ENCODE results near the gene UBE2Z. TPM values are rescaled to one million over a fixed set of nuclear protein-coding genes. Genes with fewer than 3 reads are reported as not detected.

UBE2Z gene
- polyA plus RNA-seq, 1 donor from 2014 or later: 70.3 TPM

DNA sequence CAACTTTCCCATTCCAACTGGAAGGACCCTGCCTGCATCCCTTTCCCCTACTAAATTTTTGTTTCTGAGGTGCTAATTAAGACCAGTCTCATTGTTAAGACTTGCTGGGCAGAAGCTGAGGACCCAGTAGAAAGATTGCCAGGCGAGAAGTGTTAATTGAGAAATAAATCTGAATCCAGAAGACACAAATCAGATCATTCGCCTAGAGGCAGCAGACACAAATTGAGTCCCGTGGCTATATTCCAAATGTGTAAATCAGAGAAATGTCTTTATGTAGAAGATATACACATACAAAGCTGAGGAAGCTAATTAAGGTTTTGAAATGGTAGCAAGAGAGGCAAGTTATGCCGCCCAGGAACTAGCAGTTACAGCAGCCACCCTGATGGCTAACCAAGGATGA lies 47.8 kb upstream of the UBE2Z start:
- no peaks in the 10 kb centered on the region for H3K79me2 ChIP-seq (replicated peaks; ENCODE audit: insufficient read depth, low read length)
- H3K9me3 ChIP-seq (ENCODE audit: low read length): no peaks in the 10 kb centered on the region
- no peak overlapping the region for H3K27ac ChIP-seq (ENCODE audit: low read length)
- H3F3A ChIP-seq (ENCODE audit: insufficient read depth, low read length, poor library complexity, severe bottlenecking): no peaks in the 10 kb centered on the region
- H3K27me3 ChIP-seq (ENCODE audit: insufficient read depth, low read depth, low read length): no peaks in the 10 kb centered on the region
- H3K9me2 ChIP-seq (ENCODE audit: insufficient read depth, low read length): no peaks in the 10 kb centered on the region
- H3K36me3 ChIP-seq (ENCODE audit: insufficient read depth, low read length): no peaks in the 10 kb centered on the region
- H4K20me1 ChIP-seq (ENCODE audit: insufficient read depth): no peaks in the 10 kb centered on the region
- H3K4me2 ChIP-seq (ENCODE audit: low read length): no peak overlapping the region
- TF ChIP-seq MXI1 (conservative IDR thresholded peaks at IDR 0.05; ENCODE audit: poor library complexity, severe bottlenecking) (no peak), EZH2 (IDR thresholded peaks at IDR 0.05; ENCODE audit: borderline replicate concordance, insufficient read depth, low read length, poor library complexity, severe bottlenecking) (no peak), SMC3 (conservative IDR thresholded peaks at IDR 0.05; ENCODE audit: poor library complexity) (no peak), EP300 (conservative IDR thresholded peaks at IDR 0.05; ENCODE audit: poor library complexity, severe bottlenecking) (no peak), POLR2AphosphoS5 (IDR thresholded peaks at IDR 0.05) (no peak), TAF1 (IDR thresholded peaks at IDR 0.05; ENCODE audit: low read depth) (no peak), RAD21 (conservative IDR thresholded peaks at IDR 0.05) (no peak)
- TF ChIP-seq, protein P1, sequence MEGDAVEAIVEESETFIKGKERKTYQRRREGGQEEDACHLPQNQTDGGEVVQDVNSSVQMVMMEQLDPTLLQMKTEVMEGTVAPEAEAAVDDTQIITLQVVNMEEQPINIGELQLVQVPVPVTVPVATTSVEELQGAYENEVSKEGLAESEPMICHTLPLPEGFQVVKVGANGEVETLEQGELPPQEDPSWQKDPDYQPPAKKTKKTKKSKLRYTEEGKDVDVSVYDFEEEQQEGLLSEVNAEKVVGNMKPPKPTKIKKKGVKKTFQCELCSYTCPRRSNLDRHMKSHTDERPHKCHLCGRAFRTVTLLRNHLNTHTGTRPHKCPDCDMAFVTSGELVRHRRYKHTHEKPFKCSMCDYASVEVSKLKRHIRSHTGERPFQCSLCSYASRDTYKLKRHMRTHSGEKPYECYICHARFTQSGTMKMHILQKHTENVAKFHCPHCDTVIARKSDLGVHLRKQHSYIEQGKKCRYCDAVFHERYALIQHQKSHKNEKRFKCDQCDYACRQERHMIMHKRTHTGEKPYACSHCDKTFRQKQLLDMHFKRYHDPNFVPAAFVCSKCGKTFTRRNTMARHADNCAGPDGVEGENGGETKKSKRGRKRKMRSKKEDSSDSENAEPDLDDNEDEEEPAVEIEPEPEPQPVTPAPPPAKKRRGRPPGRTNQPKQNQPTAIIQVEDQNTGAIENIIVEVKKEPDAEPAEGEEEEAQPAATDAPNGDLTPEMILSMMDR (IDR thresholded peaks at IDR 0.05; ENCODE audit: poor library complexity, severe bottlenecking): no peak
- TF ChIP-seq, protein P2, sequence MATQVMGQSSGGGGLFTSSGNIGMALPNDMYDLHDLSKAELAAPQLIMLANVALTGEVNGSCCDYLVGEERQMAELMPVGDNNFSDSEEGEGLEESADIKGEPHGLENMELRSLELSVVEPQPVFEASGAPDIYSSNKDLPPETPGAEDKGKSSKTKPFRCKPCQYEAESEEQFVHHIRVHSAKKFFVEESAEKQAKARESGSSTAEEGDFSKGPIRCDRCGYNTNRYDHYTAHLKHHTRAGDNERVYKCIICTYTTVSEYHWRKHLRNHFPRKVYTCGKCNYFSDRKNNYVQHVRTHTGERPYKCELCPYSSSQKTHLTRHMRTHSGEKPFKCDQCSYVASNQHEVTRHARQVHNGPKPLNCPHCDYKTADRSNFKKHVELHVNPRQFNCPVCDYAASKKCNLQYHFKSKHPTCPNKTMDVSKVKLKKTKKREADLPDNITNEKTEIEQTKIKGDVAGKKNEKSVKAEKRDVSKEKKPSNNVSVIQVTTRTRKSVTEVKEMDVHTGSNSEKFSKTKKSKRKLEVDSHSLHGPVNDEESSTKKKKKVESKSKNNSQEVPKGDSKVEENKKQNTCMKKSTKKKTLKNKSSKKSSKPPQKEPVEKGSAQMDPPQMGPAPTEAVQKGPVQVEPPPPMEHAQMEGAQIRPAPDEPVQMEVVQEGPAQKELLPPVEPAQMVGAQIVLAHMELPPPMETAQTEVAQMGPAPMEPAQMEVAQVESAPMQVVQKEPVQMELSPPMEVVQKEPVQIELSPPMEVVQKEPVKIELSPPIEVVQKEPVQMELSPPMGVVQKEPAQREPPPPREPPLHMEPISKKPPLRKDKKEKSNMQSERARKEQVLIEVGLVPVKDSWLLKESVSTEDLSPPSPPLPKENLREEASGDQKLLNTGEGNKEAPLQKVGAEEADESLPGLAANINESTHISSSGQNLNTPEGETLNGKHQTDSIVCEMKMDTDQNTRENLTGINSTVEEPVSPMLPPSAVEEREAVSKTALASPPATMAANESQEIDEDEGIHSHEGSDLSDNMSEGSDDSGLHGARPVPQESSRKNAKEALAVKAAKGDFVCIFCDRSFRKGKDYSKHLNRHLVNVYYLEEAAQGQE (IDR thresholded peaks at IDR 0.05; ENCODE audit: borderline replicate concordance): no peak
- H3K4me3 ChIP-seq (ENCODE audit: low read length): no peak overlapping the region
- H2AFZ ChIP-seq (ENCODE audit: low read depth, low read length): no peak overlapping the region
- no peak overlapping the region for H3K9ac ChIP-seq (ENCODE audit: low read length)

DNA sequence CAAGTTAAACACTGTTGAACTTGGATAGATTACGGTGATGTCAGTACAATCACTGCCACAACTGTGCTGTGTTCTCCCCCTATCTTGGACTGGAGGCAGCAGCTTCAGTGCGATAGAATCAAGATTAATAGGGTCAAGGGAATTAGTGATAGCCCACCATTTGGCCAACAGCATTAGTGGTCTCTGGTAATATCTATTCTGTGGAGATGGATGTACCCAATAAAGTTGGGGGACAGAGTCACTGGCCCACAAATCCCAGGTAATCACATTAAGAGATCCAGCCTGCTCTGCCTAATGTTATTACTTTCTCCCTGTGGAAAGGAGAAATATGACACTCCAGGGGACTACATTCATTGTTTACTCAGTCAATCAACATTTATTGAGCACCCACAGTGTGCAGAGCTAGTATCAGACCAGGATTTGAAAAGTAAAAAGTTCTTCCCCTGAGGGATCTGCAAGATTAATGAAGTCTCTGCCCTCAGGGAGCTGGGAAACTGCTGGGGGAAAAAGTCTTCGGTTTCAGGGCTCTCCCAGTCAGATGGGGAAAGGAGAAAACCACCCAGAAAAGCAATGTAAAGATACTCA lies 39.2 kb upstream of the UBE2Z start:
- H3K79me2 ChIP-seq (replicated peaks; ENCODE audit: insufficient read depth, low read length): no peaks in the 10 kb centered on the region
- no peaks in the 10 kb centered on the region for H3K36me3 ChIP-seq (ENCODE audit: insufficient read depth, low read length)
- no peaks in the 10 kb centered on the region for H3K27me3 ChIP-seq (ENCODE audit: insufficient read depth, low read depth, low read length)
- H3K9me3 ChIP-seq (ENCODE audit: low read length): no peaks in the 10 kb centered on the region
- no peaks in the 10 kb centered on the region for H3K9me2 ChIP-seq (ENCODE audit: insufficient read depth, low read length)
- TF ChIP-seq, protein P1 (IDR thresholded peaks at IDR 0.05; ENCODE audit: poor library complexity, severe bottlenecking): no peak
- no peak for TF ChIP-seq EZH2 (IDR thresholded peaks at IDR 0.05; ENCODE audit: borderline replicate concordance, insufficient read depth, low read length, poor library complexity, severe bottlenecking)
- TF ChIP-seq SMC3 (conservative IDR thresholded peaks at IDR 0.05; ENCODE audit: poor library complexity): no peak
- H3K4me3 ChIP-seq (ENCODE audit: low read length): no peak overlapping the region
- no peak overlapping the region for H2AFZ ChIP-seq (ENCODE audit: low read depth, low read length)
- H3K9ac ChIP-seq (ENCODE audit: low read length): no peak overlapping the region
- H3K4me2 ChIP-seq (ENCODE audit: low read length): no peak overlapping the region
- no peak overlapping the region for H3K27ac ChIP-seq (ENCODE audit: low read length)
- no peaks in the 10 kb centered on the region for H4K20me1 ChIP-seq (ENCODE audit: insufficient read depth)
- no peaks in the 10 kb centered on the region for H3F3A ChIP-seq (ENCODE audit: insufficient read depth, low read length, poor library complexity, severe bottlenecking)

Measured in neural cell (in vitro differentiated cells).